GM18867 (cell line): ENCODE measurements around the gene CACNA1I.

Source experiments
- ATAC-seq: cut with Tn5 transposase; IDR thresholded peaks from one replicate; pipeline ENCODE4 v1.9.1; 2021; ENCODE audit warnings: mild to moderate bottlenecking, moderate library complexity; ENCODE audit not compliant: unreplicated experiment

The CACNA1I gene

GRCh38 chr22:39567135-39567946 is 3.2 kb upstream of the CACNA1I start:
- no peak for ATAC-seq

- no peak for ATAC-seq
Measured at GRCh38 chr22:39568278-39568981, 2.1 kb upstream of the CACNA1I start.

- no peak for ATAC-seq
Measured at GRCh38 chr22:39569066-39569465, 1.5 kb upstream of the CACNA1I start.

GRCh38 chr22:39570226-39570625 is 327 bp upstream of the CACNA1I start:
- ATAC-seq = no peak

GRCh38 chr22:39571538-39571937 is 985 bp downstream of the CACNA1I start:
- ATAC-seq = no peak

GRCh38 chr22:39574779-39575551 is 4.4 kb downstream of the CACNA1I start:
- no peak for ATAC-seq

- no peak for ATAC-seq
Measured at GRCh38 chr22:39575552-39575825, 4.9 kb downstream of the CACNA1I start.

GRCh38 chr22:39576027-39576426 is 5.5 kb downstream of the CACNA1I start:
- ATAC-seq = no peak

GRCh38 chr22:39577366-39577765 is 6.8 kb downstream of the CACNA1I start:
- no peak for ATAC-seq

GRCh38 chr22:39577900-39578299 is 7.3 kb downstream of the CACNA1I start:
- no peak for ATAC-seq

GRCh38 chr22:39580006-39580441 is 9.5 kb downstream of the CACNA1I start:
- ATAC-seq = no peak

- no peak for ATAC-seq
Measured at GRCh38 chr22:39580795-39581194, 10.2 kb downstream of the CACNA1I start.

- ATAC-seq = no peak
Measured at GRCh38 chr22:39581303-39581702, 10.8 kb downstream of the CACNA1I start.

- no peak for ATAC-seq
Measured at GRCh38 chr22:39583066-39583667, 12.6 kb downstream of the CACNA1I start.

- ATAC-seq = no peak
Measured at GRCh38 chr22:39589875-39590274, 19.3 kb downstream of the CACNA1I start.

- ATAC-seq = no peak
Measured at GRCh38 chr22:39592081-39593065, 21.8 kb downstream of the CACNA1I start.

GRCh38 chr22:39593066-39593930 is 22.7 kb downstream of the CACNA1I start:
- ATAC-seq = no peak

GRCh38 chr22:39593931-39594285 is 23.4 kb downstream of the CACNA1I start:
- ATAC-seq = no peak

- no peak for ATAC-seq
Measured at GRCh38 chr22:39594411-39594810, 23.9 kb downstream of the CACNA1I start.
